HG02943 (cell line): ENCODE measurements around the gene LVRN.

Source experiments
- ATAC-seq: cut with Tn5 transposase; IDR thresholded peaks from one replicate; pipeline ENCODE4 v1.9.1; 2021; ENCODE audit warnings: mild to moderate bottlenecking, low read depth, moderate library complexity; ENCODE audit not compliant: unreplicated experiment

Gene LVRN

GRCh38 chr5:115956957-115957356 is 5.3 kb upstream of the LVRN start:
- no peak for ATAC-seq

DNA sequence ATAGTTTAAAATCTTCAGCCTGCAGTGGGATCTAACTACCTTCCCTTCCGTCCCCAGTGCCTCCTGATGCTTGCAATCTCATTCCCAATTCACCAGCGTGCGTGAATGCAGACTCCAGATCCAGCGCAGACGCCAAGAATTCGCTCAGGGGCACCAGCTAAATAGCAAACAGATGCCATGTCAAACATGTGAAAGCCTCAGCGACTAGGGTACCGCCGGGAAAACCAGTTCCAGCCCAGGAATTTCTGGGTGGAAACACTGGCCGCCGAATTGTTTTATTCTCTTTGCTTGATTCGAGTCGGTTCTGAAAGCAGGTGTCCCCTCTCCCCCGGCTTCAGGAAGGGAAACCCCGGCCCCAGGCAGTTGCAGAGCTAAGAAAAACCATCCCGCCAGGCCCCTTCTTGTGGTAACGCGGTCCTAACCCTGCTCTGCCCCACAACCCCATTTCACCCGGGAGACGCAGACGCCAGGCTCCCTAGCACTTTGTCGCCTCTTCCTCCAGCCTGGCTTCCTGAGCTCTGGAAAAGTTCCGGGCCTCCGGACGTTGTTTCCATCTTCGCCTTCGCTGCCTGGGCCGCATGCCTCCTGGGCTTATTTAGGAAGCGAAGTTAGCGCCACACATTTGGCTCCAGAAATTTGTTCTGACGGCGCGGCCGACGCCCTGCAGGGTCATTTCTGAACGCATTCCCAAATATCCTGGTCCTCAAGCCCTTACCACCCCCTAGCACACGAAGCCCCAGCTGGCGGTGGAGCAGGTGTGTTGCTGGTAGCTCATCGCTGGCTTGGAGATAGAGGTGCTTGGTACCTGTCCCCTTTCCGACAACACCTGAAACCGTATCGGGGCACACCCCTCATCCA is 665 bp upstream of the LVRN start:
- no peak for ATAC-seq

GRCh38 chr5:115962565-115963402 is 509 bp downstream of the LVRN start:
- ATAC-seq: peak; percentile 62

DNA sequence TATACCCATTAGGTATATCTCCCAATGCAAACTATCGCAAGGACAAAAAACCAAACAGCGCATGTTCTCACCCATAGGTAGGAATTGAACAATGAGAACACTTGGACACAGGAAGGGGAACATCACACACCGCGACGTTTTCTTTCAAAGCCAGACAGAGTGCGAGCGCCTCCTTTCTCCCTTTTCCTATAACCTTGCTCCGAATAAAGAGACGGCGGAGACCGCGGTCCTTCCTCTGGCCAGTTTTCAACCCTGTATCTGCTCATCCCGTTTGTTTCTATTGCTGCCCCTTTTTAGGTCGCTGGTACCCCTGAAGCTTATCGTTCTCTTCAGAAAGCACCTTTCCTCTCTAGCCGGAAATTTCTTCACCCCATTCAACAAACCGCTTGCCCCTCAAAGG is 1.3 kb downstream of the LVRN start:
- no peak for ATAC-seq

- ATAC-seq: no peak
Measured at GRCh38 chr5:115968770-115969169, 6.5 kb downstream of the LVRN start.

DNA sequence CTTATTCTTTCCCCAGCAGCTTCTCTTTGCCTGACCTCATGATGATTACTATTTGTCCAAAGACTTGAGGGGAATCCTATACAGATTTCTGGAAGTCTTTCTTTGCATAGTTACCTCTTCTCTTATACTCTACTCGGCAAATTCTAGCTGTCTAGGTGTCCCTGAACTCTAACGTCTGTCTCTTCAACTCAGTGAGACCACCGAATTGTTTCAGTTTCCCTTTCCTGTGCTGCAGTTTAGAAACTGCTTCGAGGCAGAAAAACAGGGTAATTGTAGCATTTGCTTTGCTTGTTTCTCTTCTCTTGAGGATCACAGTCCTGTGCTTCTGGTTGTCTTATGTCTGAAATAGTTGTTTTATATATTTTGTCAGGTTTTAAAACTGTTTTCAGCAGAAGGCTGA is 14.8 kb downstream of the LVRN start:
- peak; percentile 95 for ATAC-seq

GRCh38 chr5:115977988-115978387 is 15.7 kb downstream of the LVRN start:
- ATAC-seq: no peak

- ATAC-seq: no peak
Measured at GRCh38 chr5:115978779-115979178, 16.5 kb downstream of the LVRN start.

DNA sequence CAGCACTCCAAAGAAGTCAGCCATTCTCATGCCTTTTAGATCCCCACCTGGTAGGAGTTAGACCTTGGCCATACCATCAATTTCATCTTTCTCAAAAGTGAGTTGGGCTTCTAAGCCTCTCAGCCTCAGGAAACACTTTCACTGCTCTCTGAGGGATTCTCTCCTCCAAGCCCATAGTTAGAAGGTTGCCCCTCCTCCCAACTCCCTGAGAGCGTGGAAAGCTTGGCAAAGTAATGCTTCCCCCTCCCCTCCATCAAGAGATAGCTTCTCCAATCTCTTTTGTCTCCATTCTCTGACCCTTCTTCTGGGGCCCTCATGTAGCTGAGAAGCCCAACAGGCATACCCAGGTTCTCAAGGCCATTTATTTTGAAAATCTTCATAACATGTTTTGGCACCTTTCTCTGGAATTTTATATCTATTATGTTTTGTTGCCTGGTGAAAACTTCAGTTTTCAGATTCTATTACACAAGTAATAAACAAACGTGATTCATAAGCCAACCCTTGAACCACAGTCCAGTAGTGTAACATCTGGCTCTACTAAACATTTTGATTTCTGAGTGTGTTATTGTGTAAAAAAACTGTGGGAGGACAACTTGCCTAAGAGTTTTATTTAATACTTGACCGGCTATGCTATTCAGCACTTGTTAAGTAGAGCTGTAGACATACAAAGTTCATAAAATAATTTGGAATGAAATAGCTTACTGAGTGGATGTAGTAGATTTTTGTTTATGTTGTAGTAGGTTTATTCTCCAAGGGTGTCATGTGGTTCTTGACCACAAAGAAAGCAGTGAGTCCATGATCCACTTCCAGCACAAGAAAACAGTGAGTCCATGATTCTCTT is 17.1 kb downstream of the LVRN start:
- no peak for ATAC-seq

DNA sequence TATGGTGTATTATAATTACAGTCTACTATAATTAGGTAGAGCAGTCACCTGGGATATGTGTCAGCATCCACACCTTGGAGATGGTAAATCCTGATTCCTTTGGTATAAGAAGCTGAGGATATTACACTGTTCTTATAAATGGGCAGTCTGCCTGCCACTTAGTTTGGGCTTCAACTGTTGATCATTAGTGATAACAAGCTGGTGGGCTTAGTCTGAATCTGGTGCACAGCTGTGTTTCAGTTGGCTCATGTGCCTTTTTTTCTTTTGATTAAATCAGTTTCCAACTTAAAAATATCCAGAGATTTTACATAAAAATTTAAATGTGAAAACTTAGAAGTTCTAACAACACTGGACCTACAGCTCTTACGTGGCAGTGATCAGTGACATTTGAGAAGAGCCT is 21.2 kb downstream of the LVRN start:
- no peak for ATAC-seq

DNA sequence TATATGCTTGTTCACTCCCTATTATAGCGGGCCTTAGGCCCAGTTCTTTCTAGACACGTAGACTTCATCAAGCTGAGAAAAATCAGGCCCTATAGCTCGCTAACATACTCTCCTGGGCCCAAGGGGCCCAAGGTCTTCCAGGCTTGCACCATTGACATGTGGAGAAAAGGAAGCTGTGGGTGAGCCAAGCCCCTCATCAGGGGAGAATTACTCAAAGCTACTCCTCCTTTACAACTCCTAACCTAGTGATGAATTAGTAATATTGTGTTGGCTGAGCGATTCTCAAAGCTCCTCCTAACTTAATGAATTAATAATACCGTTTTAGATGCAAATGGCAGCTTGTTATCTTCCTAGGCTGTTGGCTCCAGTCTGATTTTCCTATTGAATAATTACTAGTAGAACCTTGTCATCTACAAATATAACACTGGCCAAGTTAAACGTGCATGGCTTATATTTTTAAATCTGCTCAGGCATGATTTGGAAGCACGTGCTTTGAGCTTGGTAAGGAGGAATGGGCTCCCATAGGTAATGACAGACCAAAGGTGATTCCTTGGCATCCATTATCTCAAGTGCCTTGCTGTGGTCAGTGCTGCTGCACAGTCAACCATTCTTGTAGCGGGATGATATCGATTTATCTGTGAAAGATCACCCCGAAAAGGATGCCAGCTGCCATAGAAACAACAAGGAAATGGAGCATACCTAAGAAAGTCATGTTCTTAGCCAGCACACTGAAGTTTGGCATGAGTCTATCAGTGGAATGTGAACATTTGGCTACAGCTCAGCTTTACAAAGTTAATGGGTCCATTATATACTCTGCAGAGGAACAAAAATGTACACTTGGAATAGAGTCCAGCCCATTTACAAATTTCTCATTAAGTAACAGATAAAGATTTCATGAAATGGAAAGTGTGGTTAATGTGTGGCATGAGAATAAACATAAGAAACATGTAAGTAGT is 23.8 kb downstream of the LVRN start:
- no peak for ATAC-seq

- no peak for ATAC-seq
Measured at GRCh38 chr5:115988002-115988401, 25.7 kb downstream of the LVRN start.

DNA sequence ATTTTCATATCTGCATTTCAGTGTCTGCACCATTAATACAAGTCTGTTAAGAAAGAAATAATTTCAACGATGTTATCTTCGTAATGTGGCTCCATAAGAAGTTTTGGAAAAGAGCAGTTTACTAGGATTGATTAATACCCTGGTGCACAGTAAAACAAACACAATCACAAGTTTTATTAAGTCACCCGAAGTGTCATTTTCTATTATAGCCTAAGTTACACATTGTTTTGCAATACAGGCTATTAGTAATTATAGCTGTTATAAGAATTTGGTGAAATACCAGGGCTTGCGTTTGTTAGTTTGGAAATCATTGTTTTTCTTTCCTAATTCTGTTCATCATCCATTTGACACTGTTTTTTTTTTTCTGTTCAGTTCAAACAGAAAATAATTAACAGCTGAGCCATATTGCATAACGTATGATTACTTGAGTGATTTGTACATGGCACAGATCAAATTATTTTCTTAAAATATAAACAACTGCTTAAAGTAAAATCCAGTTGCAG is 30.6 kb downstream of the LVRN start:
- no peak for ATAC-seq

GRCh38 chr5:115995351-115995750 is 33.1 kb downstream of the LVRN start:
- ATAC-seq: no peak

DNA sequence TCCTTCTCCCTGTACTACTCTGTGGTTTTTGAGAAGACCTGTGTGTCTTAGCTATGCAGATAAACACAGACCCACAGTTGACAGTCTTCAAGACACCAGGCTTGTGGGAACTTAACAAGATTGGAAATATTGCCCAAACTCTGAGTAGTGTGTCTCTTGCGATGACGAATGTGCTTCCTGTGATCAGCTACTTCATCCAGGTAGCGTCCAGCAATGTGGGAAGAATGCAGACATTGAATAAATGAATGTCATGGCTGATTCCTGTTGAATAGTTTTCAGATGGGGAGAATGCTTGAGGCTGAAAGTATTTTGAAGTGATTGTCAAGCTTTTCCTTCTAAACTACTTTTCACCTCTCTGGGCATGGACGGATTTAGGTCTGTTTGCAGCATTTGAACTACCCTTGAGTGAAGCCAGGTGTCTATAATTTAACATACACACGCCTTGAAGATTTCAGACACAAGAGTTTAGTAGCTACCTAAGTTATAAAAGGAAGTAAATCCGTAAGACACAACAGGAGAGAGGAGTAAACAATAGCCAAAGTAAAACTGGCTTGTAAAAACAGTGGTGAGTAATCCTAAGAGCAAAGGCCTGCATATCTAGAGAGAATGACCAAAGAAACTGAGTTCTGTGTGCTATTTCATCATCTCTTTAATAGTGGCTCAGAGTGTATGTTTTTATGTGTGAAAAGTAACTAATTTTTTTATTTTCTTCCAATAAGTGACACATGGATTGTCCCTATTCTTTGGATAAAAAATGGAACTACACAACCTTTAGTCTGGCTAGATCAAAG is 40.0 kb downstream of the LVRN start:
- ATAC-seq: no peak

DNA sequence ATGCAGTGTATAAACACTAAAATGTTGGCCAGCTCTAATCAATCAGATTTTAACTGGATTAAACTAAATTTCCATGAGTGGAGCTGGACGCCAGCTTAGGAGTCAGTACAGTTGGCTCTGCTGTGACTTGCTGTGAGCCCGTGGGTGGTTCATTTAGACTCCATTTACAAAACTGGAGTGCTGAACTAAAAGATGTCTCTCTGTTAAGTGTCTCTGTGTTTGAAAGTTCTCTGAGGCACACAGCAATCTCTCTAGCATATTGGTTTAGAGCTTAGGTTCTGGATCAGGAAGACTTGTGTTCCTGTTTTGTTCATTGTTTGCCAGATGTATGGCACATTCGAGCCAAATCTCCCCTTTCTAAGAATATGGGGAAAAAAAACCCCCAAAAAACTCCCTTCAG is 42.0 kb downstream of the LVRN start:
- ATAC-seq: no peak

GRCh38 chr5:116009806-116010205 is 47.5 kb downstream of the LVRN start:
- ATAC-seq: no peak

DNA sequence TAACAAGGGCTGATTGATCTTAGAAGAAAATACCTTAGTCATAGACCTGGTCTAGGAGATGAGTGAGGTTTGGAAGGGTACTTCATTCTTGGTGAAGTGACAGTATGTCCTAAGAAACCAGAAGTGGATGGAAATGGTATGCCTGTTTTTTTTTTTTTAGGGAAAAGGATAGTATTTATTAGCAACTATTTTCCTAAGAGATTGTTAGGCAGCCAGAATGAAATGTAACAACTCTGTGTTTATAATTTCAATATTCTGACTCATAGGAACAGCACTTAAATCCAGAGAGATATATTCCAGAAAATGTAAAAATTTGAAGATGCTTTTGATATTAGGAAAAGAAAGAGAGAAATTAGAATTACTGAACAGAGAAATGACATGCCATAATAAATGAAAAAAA is 48.8 kb downstream of the LVRN start:
- ATAC-seq: no peak
